Thyroid gland (tissue), 4 donors: ENCODE data around the gene SCFD2.

Source experiments
- POLR2A ChIP-seq, 2 donors: fragments of 450-650 bp; IDR thresholded peaks; one replicate each; pipeline ENCODE4 v1.6.1; 2017; ENCODE audit warnings: antibody characterized with exemption in 2 of 2, mild to moderate bottlenecking in 2 of 2, moderate library complexity in 1 of 2
- TF ChIP-seq, protein P1 (sequence below), 6 experiments: fragments of 200-600 bp in 3 of 6; fragments of 450-650 bp in 3 of 6; sonication (generic) in 3 of 6; IDR thresholded peaks; one replicate each; pipeline ENCODE4 v1.5.1; 2016 to 2019; ENCODE audit warnings: antibody characterized with exemption in 6 of 6, mild to moderate bottlenecking in 2 of 6, inconsistent platforms in 1 of 6, moderate library complexity in 1 of 6

DNA sequence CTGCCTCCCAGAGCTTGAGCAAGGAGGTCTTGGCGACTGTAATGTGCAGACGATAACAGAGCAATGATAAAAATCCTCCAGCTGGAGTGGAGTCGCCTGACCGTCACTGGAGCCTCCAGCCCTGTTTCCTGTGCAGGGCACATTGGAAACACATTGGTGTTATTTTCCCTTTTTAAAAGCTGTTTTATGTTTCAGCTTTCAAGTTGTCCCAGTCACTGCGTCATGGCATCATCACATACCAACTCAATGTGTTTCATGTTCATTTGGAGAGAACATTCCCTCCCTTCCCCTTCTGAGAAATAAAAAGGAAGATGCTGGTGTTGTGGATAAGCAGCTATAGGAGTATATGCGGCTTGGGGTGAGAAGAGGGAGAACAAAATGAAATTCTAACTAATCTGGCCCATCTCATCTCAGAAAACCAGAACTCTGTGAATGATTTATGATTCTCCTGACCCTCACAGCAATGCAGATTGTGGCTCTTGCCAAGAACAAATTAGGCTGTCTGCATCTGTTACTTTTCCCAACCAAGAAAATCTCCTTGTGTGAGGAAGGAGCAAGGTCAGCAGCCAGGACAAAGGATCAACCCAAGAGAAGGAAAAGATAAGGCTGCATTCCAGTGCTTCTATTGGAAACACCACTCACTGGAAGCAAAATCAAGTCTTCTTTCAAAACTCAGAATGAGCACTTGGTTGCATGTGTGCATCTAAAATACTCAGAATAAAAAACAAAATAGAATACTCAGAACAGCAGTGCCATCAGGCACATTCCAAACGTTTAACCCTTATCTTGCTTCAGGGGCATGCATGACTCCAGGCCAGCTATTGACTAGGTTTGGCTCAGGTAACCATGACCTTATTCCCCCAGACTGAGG, 369.4 kb downstream of the SCFD2 start:
- TF ChIP-seq, protein P1, sequence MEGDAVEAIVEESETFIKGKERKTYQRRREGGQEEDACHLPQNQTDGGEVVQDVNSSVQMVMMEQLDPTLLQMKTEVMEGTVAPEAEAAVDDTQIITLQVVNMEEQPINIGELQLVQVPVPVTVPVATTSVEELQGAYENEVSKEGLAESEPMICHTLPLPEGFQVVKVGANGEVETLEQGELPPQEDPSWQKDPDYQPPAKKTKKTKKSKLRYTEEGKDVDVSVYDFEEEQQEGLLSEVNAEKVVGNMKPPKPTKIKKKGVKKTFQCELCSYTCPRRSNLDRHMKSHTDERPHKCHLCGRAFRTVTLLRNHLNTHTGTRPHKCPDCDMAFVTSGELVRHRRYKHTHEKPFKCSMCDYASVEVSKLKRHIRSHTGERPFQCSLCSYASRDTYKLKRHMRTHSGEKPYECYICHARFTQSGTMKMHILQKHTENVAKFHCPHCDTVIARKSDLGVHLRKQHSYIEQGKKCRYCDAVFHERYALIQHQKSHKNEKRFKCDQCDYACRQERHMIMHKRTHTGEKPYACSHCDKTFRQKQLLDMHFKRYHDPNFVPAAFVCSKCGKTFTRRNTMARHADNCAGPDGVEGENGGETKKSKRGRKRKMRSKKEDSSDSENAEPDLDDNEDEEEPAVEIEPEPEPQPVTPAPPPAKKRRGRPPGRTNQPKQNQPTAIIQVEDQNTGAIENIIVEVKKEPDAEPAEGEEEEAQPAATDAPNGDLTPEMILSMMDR (IDR thresholded peaks at IDR 0.05) = no peak
- no peak for TF ChIP-seq POLR2A (IDR thresholded peaks at IDR 0.05)
